GM19099 (cell line): Measurements from ENCODE around the gene FXYD4.
A peak's percentile ranks its signal among the peaks of the same experiment; 100 is the strongest.

ENCODE experiments used
- POLR2A ChIP-seq: IDR thresholded peaks from 3 replicates; pipeline ENCODE4 v1.6.1; 2011; ENCODE audit warnings: low read depth; ENCODE audit not compliant: insufficient read length; ENCODE audit errors: extremely low read depth

The FXYD4 gene

GRCh38 chr10:43415544-43415943 lies 44.1 kb downstream of the FXYD4 start:
- no peak for TF ChIP-seq POLR2A

- peak; percentile 9 for TF ChIP-seq POLR2A
Observed at GRCh38 chr10:43417950-43418768, 46.7 kb downstream of the FXYD4 start.

- TF ChIP-seq POLR2A = no peak
Observed at GRCh38 chr10:43419997-43420368, 48.5 kb downstream of the FXYD4 start.

GRCh38 chr10:43420369-43421200 lies 49.1 kb downstream of the FXYD4 start:
- TF ChIP-seq POLR2A = peak; percentile 86

- TF ChIP-seq POLR2A = no peak
Observed at GRCh38 chr10:43421201-43421507, 49.7 kb downstream of the FXYD4 start.

GRCh38 chr10:43421519-43421918 lies 50.1 kb downstream of the FXYD4 start:
- TF ChIP-seq POLR2A = no peak

- TF ChIP-seq POLR2A = no peak
Observed at GRCh38 chr10:43424416-43424815, 53.0 kb downstream of the FXYD4 start.
